GM12864 (cell line): ENCODE results near the gene YJU2.
A peak's percentile ranks its signal among the peaks of the same experiment; 100 is the strongest.
"Not testable (repeated sequence)": the region's sequence is repeated elsewhere in the genome, so short reads cannot be mapped to it uniquely, and the experiment has no call there.

Source experiments
- DNase-seq: peaks from one replicate; pipeline ENCODE4 v3.0.0-alpha.2; 2011; ENCODE audit warnings: low read depth
- H3K4me3 ChIP-seq: 2 replicates; pipeline ENCODE4 v1.5.1; 2011; ENCODE audit warnings: mild to moderate bottlenecking, low read depth, low read length, control low read depth
- TF ChIP-seq, protein P1 (sequence below): IDR thresholded peaks from 2 replicates; pipeline ENCODE4 v1.5.1; 2011; ENCODE audit warnings: low read depth, mild to moderate bottlenecking, moderate library complexity, low read length, control low read depth, inconsistent platforms; ENCODE audit errors: missing control alignments

Gene YJU2

DNA sequence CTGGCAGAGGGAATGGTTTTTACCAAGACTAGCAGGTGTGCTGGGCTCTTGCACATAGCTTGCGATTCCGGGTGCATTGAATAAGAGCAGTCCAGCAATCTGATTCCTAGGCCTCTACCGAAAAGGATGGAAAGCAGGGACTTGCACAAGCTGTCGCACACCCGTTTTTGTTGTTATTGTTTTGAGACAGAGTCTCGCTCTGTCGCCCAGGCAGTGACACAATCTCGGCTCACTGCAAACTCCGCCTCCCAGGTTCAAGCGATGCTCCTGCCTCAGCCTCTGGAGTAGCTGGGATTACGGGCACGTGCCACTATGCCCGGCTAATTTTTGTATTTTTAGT lies 12.0 kb upstream of the YJU2 start:
- TF ChIP-seq, protein P1, sequence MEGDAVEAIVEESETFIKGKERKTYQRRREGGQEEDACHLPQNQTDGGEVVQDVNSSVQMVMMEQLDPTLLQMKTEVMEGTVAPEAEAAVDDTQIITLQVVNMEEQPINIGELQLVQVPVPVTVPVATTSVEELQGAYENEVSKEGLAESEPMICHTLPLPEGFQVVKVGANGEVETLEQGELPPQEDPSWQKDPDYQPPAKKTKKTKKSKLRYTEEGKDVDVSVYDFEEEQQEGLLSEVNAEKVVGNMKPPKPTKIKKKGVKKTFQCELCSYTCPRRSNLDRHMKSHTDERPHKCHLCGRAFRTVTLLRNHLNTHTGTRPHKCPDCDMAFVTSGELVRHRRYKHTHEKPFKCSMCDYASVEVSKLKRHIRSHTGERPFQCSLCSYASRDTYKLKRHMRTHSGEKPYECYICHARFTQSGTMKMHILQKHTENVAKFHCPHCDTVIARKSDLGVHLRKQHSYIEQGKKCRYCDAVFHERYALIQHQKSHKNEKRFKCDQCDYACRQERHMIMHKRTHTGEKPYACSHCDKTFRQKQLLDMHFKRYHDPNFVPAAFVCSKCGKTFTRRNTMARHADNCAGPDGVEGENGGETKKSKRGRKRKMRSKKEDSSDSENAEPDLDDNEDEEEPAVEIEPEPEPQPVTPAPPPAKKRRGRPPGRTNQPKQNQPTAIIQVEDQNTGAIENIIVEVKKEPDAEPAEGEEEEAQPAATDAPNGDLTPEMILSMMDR, result no peak
- H3K4me3 ChIP-seq, result no peak overlapping the region
- no peak for DNase-seq

DNA sequence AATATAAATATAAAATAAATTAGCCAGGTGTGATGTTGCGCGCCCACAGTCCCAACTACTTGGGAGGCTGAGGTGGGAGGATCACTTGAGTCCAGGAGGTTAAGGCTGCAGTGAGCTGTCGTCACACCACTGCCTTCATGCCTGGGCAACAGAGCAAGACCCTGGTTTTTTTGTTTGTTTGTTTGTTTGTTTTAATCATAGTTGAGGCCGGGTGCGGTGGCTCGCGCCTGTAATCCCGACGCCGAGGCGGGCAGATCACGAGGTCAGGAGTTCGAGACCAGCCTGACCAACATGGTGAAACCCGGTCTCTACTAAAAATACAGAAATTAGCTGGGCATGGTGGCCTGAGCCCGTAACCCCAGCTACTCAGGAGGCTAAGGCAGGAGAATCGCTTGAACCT lies 9.4 kb upstream of the YJU2 start:
- DNase-seq, H3K4me3 ChIP-seq: not testable (repeated sequence)

DNA sequence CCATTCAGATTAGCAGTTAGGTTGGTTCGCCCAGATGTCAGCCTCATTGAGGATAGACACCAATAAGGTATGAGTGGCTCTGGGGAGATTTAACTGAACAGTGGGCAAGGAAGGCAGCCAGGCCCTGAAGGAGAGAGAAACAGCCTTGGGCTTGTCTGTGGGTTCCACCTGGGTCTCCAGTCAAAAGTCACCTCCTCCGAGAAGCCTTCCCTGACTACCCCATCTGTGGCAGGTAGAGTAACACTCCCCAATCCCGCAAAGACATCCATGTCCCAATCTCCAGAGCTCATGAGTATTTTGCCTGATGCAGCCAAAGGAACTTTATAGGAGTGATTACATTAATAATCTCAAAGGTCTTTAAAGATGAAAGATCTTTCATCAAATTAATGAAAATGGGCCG lies 8.0 kb upstream of the YJU2 start:
- TF ChIP-seq, protein P1, result no peak
- no peak overlapping the region for H3K4me3 ChIP-seq
- DNase-seq, result no peak

DNA sequence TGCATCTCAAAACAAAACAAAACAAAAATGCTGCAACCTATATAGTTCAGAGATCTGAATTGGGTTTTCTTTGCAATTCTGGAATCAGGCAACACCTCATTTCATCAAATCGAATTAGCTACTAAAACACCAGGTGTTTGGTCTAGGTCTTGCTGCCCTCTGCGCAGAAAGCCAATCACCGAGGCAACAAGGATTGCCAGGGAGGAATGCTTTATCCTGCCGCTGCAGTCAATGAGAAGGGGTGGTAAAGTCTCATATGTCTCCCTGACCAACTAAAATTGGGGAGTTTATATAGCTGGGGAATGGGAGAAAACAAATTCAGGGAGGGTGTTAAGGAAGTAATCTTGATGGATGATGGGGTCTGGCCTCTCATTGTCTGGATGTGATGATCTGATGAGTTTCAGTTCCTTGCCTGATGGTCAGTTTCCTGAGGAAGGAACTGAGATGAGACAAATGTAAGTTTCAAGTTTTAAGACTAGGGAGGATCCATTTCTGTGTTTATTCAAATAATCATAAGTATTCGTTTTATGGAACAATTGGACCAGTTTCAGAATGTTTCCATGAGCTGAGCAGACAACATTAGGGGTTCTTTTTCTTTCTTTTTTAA lies 5.0 kb upstream of the YJU2 start:
- no peak for DNase-seq
- no peak overlapping the region for H3K4me3 ChIP-seq
- TF ChIP-seq, protein P1, result no peak

DNA sequence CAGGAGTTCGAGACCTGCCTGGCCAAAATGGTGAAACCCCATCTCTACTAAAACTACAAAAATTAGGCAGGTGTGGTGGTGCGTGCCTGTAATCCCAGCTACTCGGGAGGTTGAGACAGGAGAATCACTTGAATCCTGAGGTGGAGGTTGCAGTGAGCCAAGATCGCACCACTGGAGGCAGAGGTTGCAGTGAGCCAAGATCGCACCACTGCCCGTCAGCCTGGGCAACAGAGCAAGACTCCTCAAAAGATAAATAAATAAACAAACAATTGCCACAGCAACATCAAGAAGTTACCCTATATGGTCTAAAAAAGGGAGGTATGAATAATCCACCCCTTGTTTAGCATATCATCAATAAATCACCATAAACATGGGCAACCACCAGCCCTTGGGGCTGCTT lies 942 bp upstream of the YJU2 start:
- H3K4me3 ChIP-seq, DNase-seq: not testable (repeated sequence)

DNA sequence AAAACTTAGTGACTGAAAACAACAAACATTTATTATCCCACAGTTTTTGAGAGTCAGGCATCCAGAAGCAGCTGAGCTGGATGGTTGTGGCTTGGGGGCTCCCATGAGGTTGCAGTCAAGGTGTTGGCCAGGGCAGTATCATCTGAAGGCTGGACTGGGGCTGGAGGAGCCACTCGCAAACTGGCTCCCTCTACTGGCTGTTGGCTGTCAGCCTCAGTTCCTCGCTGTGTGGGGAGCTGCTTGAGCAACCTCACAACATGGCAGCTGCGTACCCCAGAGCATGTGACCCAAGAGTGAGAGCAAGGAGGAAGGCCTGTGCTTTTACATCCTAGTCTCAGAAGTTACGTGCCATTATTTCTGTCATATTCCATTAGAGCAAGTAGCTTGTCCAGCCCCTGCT lies 9.7 kb downstream of the YJU2 start:
- TF ChIP-seq, protein P1, result peak; percentile 37
- no peak for DNase-seq
- H3K4me3 ChIP-seq, result no peak overlapping the region

DNA sequence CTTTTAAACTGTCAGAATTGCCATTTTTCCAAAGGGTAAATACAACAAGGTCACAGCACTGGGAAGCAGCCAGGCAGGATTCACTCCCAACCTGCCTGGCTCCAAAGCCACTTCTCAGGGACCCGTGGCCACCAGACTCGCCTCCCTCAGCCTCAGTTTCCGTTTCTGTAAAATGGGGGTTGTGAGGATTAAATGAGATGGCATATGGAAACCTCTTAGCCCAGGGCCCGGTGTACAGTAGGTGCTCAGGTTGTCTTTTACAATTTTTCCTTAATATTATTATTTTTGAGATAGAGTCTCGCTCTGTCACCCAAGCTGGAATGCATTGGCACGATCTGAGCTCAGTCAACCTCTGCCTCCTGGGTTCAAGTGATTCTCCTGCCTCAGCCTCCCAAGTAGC lies 10.1 kb downstream of the YJU2 start:
- DNase-seq, result no peak

DNA sequence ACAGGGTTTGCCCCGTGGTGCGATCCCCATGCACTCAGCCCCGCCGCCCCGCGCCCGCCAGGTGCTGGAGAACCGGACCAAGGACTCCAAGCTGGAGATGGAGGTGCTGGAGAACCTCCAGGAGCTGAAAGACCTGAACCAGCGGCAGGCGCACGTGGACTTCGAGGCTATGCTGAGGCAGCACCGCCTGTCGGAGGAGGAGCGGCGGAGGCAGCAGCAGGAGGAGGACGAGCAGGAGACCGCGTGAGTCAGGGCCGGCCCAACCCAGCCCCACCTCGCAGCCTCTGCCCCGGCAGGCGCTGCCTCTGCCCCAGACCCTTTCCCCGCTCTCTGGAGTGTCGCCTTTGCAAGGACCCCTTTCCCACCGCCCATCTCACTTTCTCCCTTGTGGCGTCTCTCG lies 11.3 kb downstream of the YJU2 start:
- no peak for DNase-seq
- TF ChIP-seq, protein P1, result no peak

More for the DNA sequence above, 10.1 kb downstream of the YJU2 start:
- H3K4me3 ChIP-seq, result no peak overlapping the region
- TF ChIP-seq, protein P1, result no peak

More for the DNA sequence above, 11.3 kb downstream of the YJU2 start:
- H3K4me3 ChIP-seq, result no peak overlapping the region
